Measurements from ENCODE around the gene STAB1. TPM values are rescaled to one million over a fixed set of nuclear protein-coding genes. Genes with fewer than 3 reads are reported as not detected.

STAB1 gene
- total RNA-seq, 1 donor from 2014 or later: 0.46 TPM

DNA sequence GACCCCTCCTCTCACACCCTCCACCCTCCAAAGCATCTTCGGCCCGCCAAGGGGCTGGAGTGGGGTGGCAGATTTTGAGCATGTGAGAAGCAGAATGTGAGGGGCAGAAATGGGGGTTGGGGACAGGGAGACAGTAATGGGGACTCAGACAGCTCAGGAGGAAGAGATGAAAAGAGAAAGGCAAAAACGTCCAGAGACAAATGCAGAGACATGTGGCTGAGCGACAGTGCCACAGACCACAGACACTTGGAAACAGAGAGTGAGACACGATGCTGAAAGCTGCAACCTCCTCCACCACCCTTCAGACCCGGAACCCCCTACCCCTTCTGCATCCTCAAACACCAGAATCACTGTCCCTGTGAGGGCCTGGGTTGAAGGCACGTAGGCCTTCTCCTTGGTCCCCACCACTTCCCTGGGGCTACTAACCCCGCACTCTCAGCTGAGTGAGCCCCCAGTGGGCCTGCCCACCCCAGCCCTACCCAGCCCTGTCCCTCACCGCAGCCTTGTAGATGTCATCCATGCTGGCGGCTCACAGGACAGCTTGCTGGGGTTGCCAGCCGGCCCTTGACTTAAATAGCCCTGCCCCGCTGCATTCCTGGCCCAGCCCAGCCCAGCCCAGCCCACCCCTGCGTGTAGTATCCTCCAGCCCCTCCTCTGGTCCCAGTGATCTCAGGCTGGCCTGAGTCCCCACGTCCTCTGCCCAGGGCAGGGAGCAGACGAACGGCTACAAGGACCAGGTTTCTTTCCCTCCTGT, 41.5 kb upstream of the STAB1 start, which contains the start of gene TNNC1:
Gene TNNC1, minus strand, starts transcription at position 546 of the 754 bp plus-strand sequence. Its CDS starts 26 bp downstream, at position 520.
- H3K9me3 Mint-ChIP-seq (ENCODE audit: low read depth): no peaks in the 10 kb centered on the region
- peaks cover 29% of the 10 kb centered on the region for H3K4me1 Mint-ChIP-seq (ENCODE audit: low read depth)
- TF ChIP-seq CTCF (IDR thresholded peaks at IDR 0.05; ENCODE audit: unreplicated experiment): no peak
- DNase-seq (ENCODE audit: low spot score, unreplicated experiment): no peak
- H3K4me3 Mint-ChIP-seq (ENCODE audit: low read depth): peak within 1 kb of the TSS; percentile 96
- H3K27ac Mint-ChIP-seq: peak within 1 kb of the TSS; percentile 86
- H3K27me3 Mint-ChIP-seq: peaks cover 3% of the 10 kb centered on the region
- H3K36me3 Mint-ChIP-seq (ENCODE audit: insufficient read depth): peaks cover 9% of the 10 kb centered on the region

- Mint-ChIP-seq H3K27me3 (no peaks in the 10 kb centered on the region), H3K9me3 (ENCODE audit: low read depth) (no peaks in the 10 kb centered on the region), H3K4me1 (ENCODE audit: low read depth) (peaks cover 29% of the 10 kb centered on the region), H3K36me3 (ENCODE audit: insufficient read depth) (peaks cover 9% of the 10 kb centered on the region), H3K27ac (peak overlapping the region; percentile 86), H3K4me3 (ENCODE audit: low read depth) (peak overlapping the region; percentile 96)
- no peak for TF ChIP-seq CTCF (IDR thresholded peaks at IDR 0.05; ENCODE audit: unreplicated experiment)
- DNase-seq (ENCODE audit: low spot score, unreplicated experiment): no peak
These were observed 40.7 kb upstream of the STAB1 start for GRCh38 chr3:52454250-52454937.

GRCh38 chr3:52454938-52455282, 40.2 kb upstream of the STAB1 start:
- TF ChIP-seq CTCF (IDR thresholded peaks at IDR 0.05; ENCODE audit: unreplicated experiment): no peak
- no peak for DNase-seq (ENCODE audit: low spot score, unreplicated experiment)
- Mint-ChIP-seq H3K27ac (peak overlapping the region; percentile 86), H3K9me3 (ENCODE audit: low read depth) (no peaks in the 10 kb centered on the region), H3K4me1 (ENCODE audit: low read depth) (peaks cover 29% of the 10 kb centered on the region), H3K36me3 (ENCODE audit: insufficient read depth) (peaks cover 9% of the 10 kb centered on the region), H3K27me3 (no peaks in the 10 kb centered on the region), H3K4me3 (ENCODE audit: low read depth) (peak overlapping the region; percentile 96)

DNA sequence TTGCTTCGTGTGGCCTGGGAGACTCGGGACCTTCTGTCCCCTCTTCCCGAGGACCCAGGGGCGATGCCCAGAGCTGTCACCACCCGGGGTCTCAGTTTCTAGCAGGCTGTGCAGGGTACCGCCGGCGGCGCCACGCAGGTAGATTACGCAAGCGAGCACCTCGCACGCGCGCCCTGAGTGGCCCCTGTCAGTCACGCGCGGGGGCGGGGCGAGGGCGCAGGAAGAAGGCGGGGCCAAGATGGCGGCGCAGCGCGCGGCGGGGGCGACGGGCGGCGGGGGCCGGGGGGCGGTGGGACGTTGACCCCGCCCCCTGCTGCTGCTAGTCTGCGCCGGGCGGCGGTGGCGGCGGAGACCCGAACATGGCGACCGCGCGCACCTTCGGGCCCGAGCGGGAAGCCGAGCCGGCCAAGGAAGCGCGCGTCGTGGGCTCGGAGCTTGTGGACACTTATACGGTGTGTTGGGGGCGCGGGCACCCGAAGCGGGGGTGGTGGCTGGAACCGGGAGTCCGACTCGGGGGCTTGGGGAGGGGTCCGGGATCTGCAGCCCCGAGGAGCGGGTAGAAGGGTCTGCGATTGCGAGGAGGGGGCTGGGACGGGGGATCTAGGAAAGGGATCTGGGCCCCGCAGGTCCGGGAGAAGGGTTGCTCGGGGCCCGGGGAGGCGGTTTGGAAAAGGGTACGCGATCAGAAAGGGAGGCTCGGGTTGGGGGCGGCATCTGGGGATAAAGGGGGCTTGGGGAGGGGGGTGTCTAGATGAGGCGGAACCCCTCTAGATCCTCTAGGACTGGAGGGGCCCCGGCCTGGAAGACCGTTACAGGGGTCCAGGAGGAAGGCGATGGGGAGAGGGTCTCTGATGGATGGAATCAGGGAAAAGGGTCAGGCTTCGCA, 39.6 kb upstream of the STAB1 start, which contains the start of gene NISCH:
Gene NISCH, plus strand, starts transcription at position 322 of the 886 bp plus-strand sequence. Its CDS starts 38 bp downstream, at position 360.
- DNase-seq (ENCODE audit: low spot score, unreplicated experiment): peak; percentile 91
- Mint-ChIP-seq H3K9me3 (ENCODE audit: low read depth) (no peaks in the 10 kb centered on the region), H3K4me3 (ENCODE audit: low read depth) (peak within 1 kb of the TSS; percentile 96), H3K27me3 (no peaks in the 10 kb centered on the region), H3K27ac (peak within 1 kb of the TSS; percentile 91), H3K4me1 (ENCODE audit: low read depth) (peaks cover 29% of the 10 kb centered on the region), H3K36me3 (ENCODE audit: insufficient read depth) (peaks cover 11% of the 10 kb centered on the region)
- TF ChIP-seq CTCF (IDR thresholded peaks at IDR 0.05; ENCODE audit: unreplicated experiment): no peak
